IMR-90 (cell line): ENCODE data around the gene ELL. TPM values are rescaled to one million over a fixed set of nuclear protein-coding genes. Genes with fewer than 3 reads are reported as not detected.
A peak's percentile ranks its signal among the peaks of the same experiment; 100 is the strongest.

Experiments
- ATAC-seq: fragments of 200-7000 bp; cut with Tn5 transposase; 2 replicates; pipeline ENCODE4 v1.9.1; 2020; ENCODE audit warnings: low read depth, mild to moderate bottlenecking, moderate library complexity
- BruUV-seq: library from RNA; stranded (reverse); fragments of 400-500 nt; replicated peaks from 2 replicates; lab custom pipeline; 2021; lab: Mats Ljungman, UMichigan
- CTCF ChIA-PET: fragments of 300-600 bp; formaldehyde crosslinking; extraction: SDS; loops from one replicate; lab custom pipeline; 2021; ENCODE audit warnings: antibody characterized with exemption; lab: Yijun Ruan, JAX
- POLR2A ChIA-PET: fragments of 300-600 bp; sonication (Branson Sonifier 250); formaldehyde crosslinking; loops from one replicate; lab custom pipeline; 2022; ENCODE audit warnings: antibody characterized with exemption; ENCODE audit not compliant: unreplicated experiment; lab: Charles Lee
- DNase-seq: peaks from one replicate; pipeline ENCODE4 v3.0.0; 2013
- H2AFZ ChIP-seq: replicated peaks from 2 replicates; pipeline ENCODE3; 2013; ENCODE audit warnings: low read length, mild to moderate bottlenecking; ENCODE audit not compliant: poor library complexity
- H2AK5ac ChIP-seq: 2 replicates; pipeline ENCODE4 v1.6.1; 2013; ENCODE audit warnings: low read depth, low read length, inconsistent platforms
- H2AK9ac ChIP-seq: replicated peaks from 2 replicates; pipeline ENCODE3; 2013; ENCODE audit warnings: mild to moderate bottlenecking, low read depth, low read length, moderate library complexity; ENCODE audit not compliant: poor library complexity
- H2BK120ac ChIP-seq: 2 replicates; pipeline ENCODE4 v1.6.1; 2013; ENCODE audit warnings: low read depth, low read length, inconsistent platforms
- H2BK15ac ChIP-seq: 3 replicates; pipeline ENCODE4 v1.6.1; 2013; ENCODE audit warnings: low read depth, low read length, inconsistent platforms
- H2BK20ac ChIP-seq: 2 replicates; pipeline ENCODE4 v1.6.1; 2013; ENCODE audit warnings: low read depth, mild to moderate bottlenecking, inconsistent platforms, low read length, moderate library complexity
- H2BK5ac ChIP-seq: 2 replicates; pipeline ENCODE4 v1.6.1; 2013; ENCODE audit warnings: mild to moderate bottlenecking, low read depth, low read length, inconsistent platforms; ENCODE audit not compliant: poor library complexity, severe bottlenecking
- H3K14ac ChIP-seq: replicated peaks from 2 replicates; pipeline ENCODE4 v1.6.1; 2013; ENCODE audit warnings: low read depth, low read length, inconsistent platforms
- H3K18ac ChIP-seq: 2 replicates; pipeline ENCODE4 v1.6.1; 2013; ENCODE audit warnings: low read depth, low read length, control low read depth
- H3K23ac ChIP-seq: 2 replicates; pipeline ENCODE4 v1.6.1; 2013; ENCODE audit warnings: low read depth, low read length, inconsistent platforms
- H3K27ac ChIP-seq: 2 replicates; pipeline ENCODE4 v1.5.1; 2013; ENCODE audit warnings: mild to moderate bottlenecking, control low read depth, low read length; ENCODE audit not compliant: insufficient read depth
- H3K27me3 ChIP-seq: 2 replicates; pipeline ENCODE4 v1.6.1; 2013; ENCODE audit warnings: low read length; ENCODE audit not compliant: control insufficient read depth, insufficient read depth
- H3K36me3 ChIP-seq: 2 replicates; pipeline ENCODE4 v1.6.1; 2013; ENCODE audit warnings: low read length, mixed read lengths; ENCODE audit not compliant: control insufficient read depth, insufficient read depth
- H3K4ac ChIP-seq: 2 replicates; pipeline ENCODE4 v1.6.1; 2013; ENCODE audit warnings: low read depth, low read length, inconsistent platforms
- H3K4me1 ChIP-seq: 2 replicates; pipeline ENCODE4 v1.6.1; 2013; ENCODE audit warnings: low read length, mixed read lengths; ENCODE audit not compliant: control insufficient read depth, insufficient read depth
- H3K4me2 ChIP-seq: 2 replicates; pipeline ENCODE4 v1.6.1; 2013; ENCODE audit warnings: low read depth, mild to moderate bottlenecking, control low read depth, low read length, moderate library complexity
- H3K4me3 ChIP-seq: 2 replicates; pipeline ENCODE4 v1.5.1; 2013; ENCODE audit warnings: low read depth, mild to moderate bottlenecking, control low read depth, low read length, moderate library complexity; ENCODE audit not compliant: insufficient read depth
- H3K56ac ChIP-seq: 2 replicates; pipeline ENCODE4 v1.6.1; 2013; ENCODE audit warnings: low read length, inconsistent platforms; ENCODE audit not compliant: insufficient read depth; ENCODE audit errors: extremely low read depth
- H3K79me1 ChIP-seq, 2 experiments: 2 replicates each; pipeline ENCODE4 v1.6.1; 2013; ENCODE audit warnings: low read length in 2 of 2, inconsistent platforms in 1 of 2, low read depth in 1 of 2
- H3K9ac ChIP-seq: 2 replicates; pipeline ENCODE4 v1.6.1; 2013; ENCODE audit warnings: low read depth, low read length, control low read depth
- H3K9me1 ChIP-seq: 2 replicates; pipeline ENCODE4 v1.6.1; 2013; ENCODE audit warnings: low read length, inconsistent platforms; ENCODE audit not compliant: insufficient read depth
- H3K9me3 ChIP-seq: 2 replicates; pipeline ENCODE4 v1.6.1; 2013; ENCODE audit warnings: low read length; ENCODE audit not compliant: control insufficient read depth, insufficient read depth
- H4K20me1 ChIP-seq: 2 replicates; pipeline ENCODE4 v1.6.1; 2013; ENCODE audit warnings: low read length, inconsistent platforms; ENCODE audit not compliant: insufficient read depth
- H4K5ac ChIP-seq: 2 replicates; pipeline ENCODE4 v1.6.1; 2013; ENCODE audit warnings: mild to moderate bottlenecking, low read depth, low read length, control low read depth
- H4K8ac ChIP-seq, 2 experiments: 2 replicates each; pipeline ENCODE4 v1.6.1; 2013; ENCODE audit warnings: low read depth in 2 of 2, low read length in 2 of 2, control low read depth in 1 of 2, inconsistent platforms in 1 of 2
- H4K91ac ChIP-seq: 2 replicates; pipeline ENCODE4 v1.6.1; 2013; ENCODE audit warnings: low read depth, low read length, inconsistent platforms; ENCODE audit not compliant: insufficient read depth
- BHLHE40 ChIP-seq: fragments of 150-350 bp; IDR thresholded peaks from 2 replicates; pipeline ENCODE4 v1.6.1; 2016; ENCODE audit warnings: mild to moderate bottlenecking, low read depth, low read length
- CEBPB ChIP-seq: IDR thresholded peaks from 2 replicates; pipeline ENCODE4 v1.6.1; 2012; ENCODE audit warnings: low read depth, low read length, improper control_type of control experiment
- CHD1 ChIP-seq: IDR thresholded peaks from 2 replicates; pipeline ENCODE4 v1.6.1; 2012; ENCODE audit warnings: low read depth, low read length, improper control_type of control experiment
- FOS ChIP-seq: fragments of 150-350 bp; IDR thresholded peaks from 2 replicates; pipeline ENCODE4 v1.6.1; 2016; ENCODE audit warnings: low read depth, low read length
- MAFK ChIP-seq: IDR thresholded peaks from 2 replicates; pipeline ENCODE4 v1.6.1; 2012; ENCODE audit warnings: low read depth, low read length, improper control_type of control experiment
- MAZ ChIP-seq: IDR thresholded peaks from 2 replicates; pipeline ENCODE4 v1.6.1; 2012; ENCODE audit warnings: low read depth, mild to moderate bottlenecking, low read length, improper control_type of control experiment, moderate library complexity, borderline replicate concordance
- MXI1 ChIP-seq: IDR thresholded peaks from 2 replicates; pipeline ENCODE4 v1.6.1; 2012; ENCODE audit warnings: low read depth, mild to moderate bottlenecking, low read length, moderate library complexity, borderline replicate concordance
- NFE2L2 ChIP-seq: fragments of 150-350 bp; IDR thresholded peaks from 2 replicates; pipeline ENCODE4 v1.6.1; 2016; ENCODE audit warnings: low read depth, mild to moderate bottlenecking, low read length
- POLR2A ChIP-seq: IDR thresholded peaks from 2 replicates; pipeline ENCODE4 v1.6.1; 2012; ENCODE audit warnings: mild to moderate bottlenecking, low read depth, low read length
- RAD21 ChIP-seq: IDR thresholded peaks from 2 replicates; pipeline ENCODE4 v1.6.1; 2012; ENCODE audit warnings: low read length, improper control_type of control experiment
- RCOR1 ChIP-seq: IDR thresholded peaks from 2 replicates; pipeline ENCODE4 v1.6.1; 2012; ENCODE audit warnings: mild to moderate bottlenecking, low read length, improper control_type of control experiment; ENCODE audit not compliant: insufficient replicate concordance
- RFX5 ChIP-seq: IDR thresholded peaks from 2 replicates; pipeline ENCODE4 v1.8.0; 2012; ENCODE audit warnings: low read depth, mild to moderate bottlenecking, low read length, moderate library complexity
- SMC3 ChIP-seq: fragments of 150-350 bp; IDR thresholded peaks from 2 replicates; pipeline ENCODE4 v1.6.1; 2016; ENCODE audit warnings: low read depth, mild to moderate bottlenecking, antibody characterized with exemption, low read length, moderate library complexity
- WGBS, 2 experiments: methylation state at CpG; one replicate each; pipeline versions ENCODE4 v1.1.5 to v1.1.7; 2013; ENCODE audit warnings: missing lambda C conversion rate in 2 of 2; ENCODE audit not compliant: insufficient read length in 1 of 2; ENCODE audit errors: extremely low coverage in 2 of 2; 5-methylcytosine and 5-hydroxymethylcytosine counted together
- dilution Hi-C: fragments of 300-500 bp; cut with HindIII; formaldehyde crosslinking; loops from one replicate; pipeline ENCODE4 v1.14.3; 2018; ENCODE audit warnings: low sequenced_read_pairs; ENCODE audit not compliant: unreplicated experiment
- in situ Hi-C: fragments of 300-500 bp; cut with MboI; formaldehyde crosslinking; loops from 3 replicates; pipeline ENCODE4 v1.14.3; 2019; ENCODE audit warnings: low sequenced_read_pairs, inconsistent platforms, mixed read lengths
- intact Hi-C: fragments of 100-400 bp; cut with micrococcal nuclease; formaldehyde crosslinking; loops from 2 replicates; pipeline ENCODE4 v1.10.0; 2022
- polyA plus RNA-seq, 3 experiments: library from polyadenylated mRNA; depleted of rRNA; stranded (reverse); fragments of >200 nt; gene quantifications; 2 replicates each; pipeline ENCODE4 v1.2.3, GENCODE V29; 2012; ENCODE audit warnings: low replicate concordance in 1 of 3
- total RNA-seq: library from RNA; depleted of rRNA; stranded (reverse); fragments of >200 nt; gene quantifications from 2 replicates; pipeline ENCODE4 v1.2.3, GENCODE V29; 2012
- TF ChIP-seq, protein P1 (sequence below): conservative IDR thresholded peaks from 2 replicates; pipeline ENCODE4 v1.5.1; 2012; ENCODE audit warnings: mild to moderate bottlenecking, low read depth, low read length, improper control_type of control experiment
- TF ChIP-seq, protein P2 (sequence below): fragments of 150-350 bp; IDR thresholded peaks from 2 replicates; pipeline ENCODE4 v1.6.1; 2016; ENCODE audit warnings: low read depth, mild to moderate bottlenecking, low read length, moderate library complexity, borderline replicate concordance
- TF ChIP-seq, protein P3 (sequence below): fragments of 150-350 bp; IDR thresholded peaks from 2 replicates; pipeline ENCODE4 v1.6.1; 2017; ENCODE audit warnings: mild to moderate bottlenecking, antibody characterized with exemption, low read length, low read depth

ELL gene
- total and polyA plus RNA-seq, 2 of the 4 experiments (the other 2 are of a cell fraction), result 6.3 to 13.1 TPM

DNA sequence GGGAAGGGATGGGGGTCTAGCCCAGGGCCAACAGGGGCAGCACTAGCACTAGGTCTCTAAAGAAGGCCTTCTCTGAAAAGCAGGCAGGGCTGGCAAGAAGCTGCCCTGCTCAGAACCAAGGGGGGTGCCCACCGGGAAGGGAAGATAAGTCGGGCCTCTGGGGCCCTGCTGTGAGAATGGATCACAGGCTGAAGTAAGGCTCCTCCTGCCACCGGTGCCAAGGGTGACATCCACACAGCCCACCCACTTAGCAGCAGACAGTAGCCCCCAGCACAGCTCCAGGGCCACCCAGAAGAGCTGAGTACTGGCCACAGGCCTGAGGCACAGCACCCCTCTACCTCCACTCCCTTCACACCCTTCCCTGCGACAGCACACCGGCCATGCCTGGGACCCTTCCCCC lies 5.9 kb downstream of the ELL start:
- Histone ChIP-seq H2AK5ac (peak overlapping the region; percentile 30; the same call in 1 of the 2 replicates), H3K9ac (no peak overlapping the region), H4K91ac (no peak overlapping the region), H2BK20ac (no peak overlapping the region), H2AFZ (no peak overlapping the region), H3K4ac (no peak overlapping the region), H3K79me1 (peaks cover 7 to 85% of the 10 kb centered on the region in 2 experiments; a peak in 3 of 4 replicates), H3K27ac (no peak overlapping the region), H2BK120ac (no peak overlapping the region; the same call in 1 of the 2 replicates), H3K23ac (no peak overlapping the region), H2AK9ac (no peak overlapping the region), H4K5ac (no peak overlapping the region), H3K4me1 (peaks cover 19% of the 10 kb centered on the region), H3K56ac (no peak overlapping the region), H2BK5ac (no peak overlapping the region), H3K9me3 (no peaks in the 10 kb centered on the region), H4K20me1 (peaks cover 91% of the 10 kb centered on the region), H3K9me1 (peaks cover 45% of the 10 kb centered on the region), H3K4me3 (no peak overlapping the region), H3K14ac (no peak overlapping the region), H3K18ac (no peak overlapping the region), H3K27me3 (no peaks in the 10 kb centered on the region), H3K4me2 (no peak overlapping the region), H2BK15ac (no peak overlapping the region), H3K36me3 (no peaks in the 10 kb centered on the region), H4K8ac (no peak overlapping the region)
- in situ Hi-C loops, result no loop called here
- ChIA-PET POLR2A (interaction anchor here (0.6 kb wide), 1 partner anchor 15 kb away, joined by 11 read pairs; no protein-coding TSS in a partner anchor), CTCF (no interaction called here)
- intact Hi-C loops, result no loop called here
- DNase-seq (no peak), ATAC-seq (no peak)
- dilution Hi-C loops, result no loop called here
- BruUV-seq, result no TSS peak
- 80% methylated on average over 3 of the region's 5 CpGs; no CpG with 5 or more reads in 1 of the 2 experiments for WGBS, 2 experiments
- TF ChIP-seq FOS (no peak), BHLHE40 (no peak), RAD21 (no peak), POLR2A (no peak), CHD1 (no peak), MXI1 (no peak), RCOR1 (no peak), RFX5 (no peak), MAFK (no peak), NFE2L2 (no peak), MAZ (no peak), CEBPB (no peak), SMC3 (no peak)
- TF ChIP-seq, protein P1, sequence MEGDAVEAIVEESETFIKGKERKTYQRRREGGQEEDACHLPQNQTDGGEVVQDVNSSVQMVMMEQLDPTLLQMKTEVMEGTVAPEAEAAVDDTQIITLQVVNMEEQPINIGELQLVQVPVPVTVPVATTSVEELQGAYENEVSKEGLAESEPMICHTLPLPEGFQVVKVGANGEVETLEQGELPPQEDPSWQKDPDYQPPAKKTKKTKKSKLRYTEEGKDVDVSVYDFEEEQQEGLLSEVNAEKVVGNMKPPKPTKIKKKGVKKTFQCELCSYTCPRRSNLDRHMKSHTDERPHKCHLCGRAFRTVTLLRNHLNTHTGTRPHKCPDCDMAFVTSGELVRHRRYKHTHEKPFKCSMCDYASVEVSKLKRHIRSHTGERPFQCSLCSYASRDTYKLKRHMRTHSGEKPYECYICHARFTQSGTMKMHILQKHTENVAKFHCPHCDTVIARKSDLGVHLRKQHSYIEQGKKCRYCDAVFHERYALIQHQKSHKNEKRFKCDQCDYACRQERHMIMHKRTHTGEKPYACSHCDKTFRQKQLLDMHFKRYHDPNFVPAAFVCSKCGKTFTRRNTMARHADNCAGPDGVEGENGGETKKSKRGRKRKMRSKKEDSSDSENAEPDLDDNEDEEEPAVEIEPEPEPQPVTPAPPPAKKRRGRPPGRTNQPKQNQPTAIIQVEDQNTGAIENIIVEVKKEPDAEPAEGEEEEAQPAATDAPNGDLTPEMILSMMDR, result no peak
- TF ChIP-seq, protein P2, sequence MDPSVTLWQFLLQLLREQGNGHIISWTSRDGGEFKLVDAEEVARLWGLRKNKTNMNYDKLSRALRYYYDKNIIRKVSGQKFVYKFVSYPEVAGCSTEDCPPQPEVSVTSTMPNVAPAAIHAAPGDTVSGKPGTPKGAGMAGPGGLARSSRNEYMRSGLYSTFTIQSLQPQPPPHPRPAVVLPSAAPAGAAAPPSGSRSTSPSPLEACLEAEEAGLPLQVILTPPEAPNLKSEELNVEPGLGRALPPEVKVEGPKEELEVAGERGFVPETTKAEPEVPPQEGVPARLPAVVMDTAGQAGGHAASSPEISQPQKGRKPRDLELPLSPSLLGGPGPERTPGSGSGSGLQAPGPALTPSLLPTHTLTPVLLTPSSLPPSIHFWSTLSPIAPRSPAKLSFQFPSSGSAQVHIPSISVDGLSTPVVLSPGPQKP, result no peak
- TF ChIP-seq, protein P3, sequence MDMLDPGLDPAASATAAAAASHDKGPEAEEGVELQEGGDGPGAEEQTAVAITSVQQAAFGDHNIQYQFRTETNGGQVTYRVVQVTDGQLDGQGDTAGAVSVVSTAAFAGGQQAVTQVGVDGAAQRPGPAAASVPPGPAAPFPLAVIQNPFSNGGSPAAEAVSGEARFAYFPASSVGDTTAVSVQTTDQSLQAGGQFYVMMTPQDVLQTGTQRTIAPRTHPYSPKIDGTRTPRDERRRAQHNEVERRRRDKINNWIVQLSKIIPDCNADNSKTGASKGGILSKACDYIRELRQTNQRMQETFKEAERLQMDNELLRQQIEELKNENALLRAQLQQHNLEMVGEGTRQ, result no peak
